ENCODE data around the gene HSD17B2.
"Not testable (repeated sequence)": the region's sequence is repeated elsewhere in the genome, so short reads cannot be mapped to it uniquely, and the experiment has no call there.

The HSD17B2 gene

DNA sequence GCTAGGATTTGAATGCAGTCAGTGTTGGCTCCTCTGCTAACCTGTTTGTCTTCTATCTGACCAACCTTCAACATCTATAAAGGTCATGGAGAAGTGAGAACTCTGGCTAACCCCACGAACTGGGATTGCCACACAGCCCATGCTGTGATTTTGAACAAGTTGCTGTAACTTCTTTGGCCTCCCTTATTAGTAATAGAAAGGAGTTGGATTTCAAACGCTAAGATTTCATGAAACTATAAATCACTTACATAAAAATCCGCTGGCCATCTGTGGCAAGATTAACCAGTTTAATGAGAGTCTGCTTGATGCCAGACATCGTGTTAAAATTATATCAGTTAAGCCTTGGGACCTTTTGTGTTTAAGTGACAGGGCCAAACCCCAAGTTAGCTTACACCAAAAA lies 53.4 kb downstream of the HSD17B2 start:
- H3K9me3 Mint-ChIP-seq, result no peaks in the 10 kb centered on the region
- H3K4me1 Mint-ChIP-seq (ENCODE audit: low read depth), result peaks cover under 1% of the 10 kb centered on the region
- peaks cover 23% of the 10 kb centered on the region for H3K27me3 Mint-ChIP-seq
- DNase-seq, result no peak
- H3K36me3 Mint-ChIP-seq (ENCODE audit: low read depth), result no peaks in the 10 kb centered on the region
- no peak overlapping the region for H3K4me3 Mint-ChIP-seq
- no peak overlapping the region for H3K27ac Mint-ChIP-seq

DNA sequence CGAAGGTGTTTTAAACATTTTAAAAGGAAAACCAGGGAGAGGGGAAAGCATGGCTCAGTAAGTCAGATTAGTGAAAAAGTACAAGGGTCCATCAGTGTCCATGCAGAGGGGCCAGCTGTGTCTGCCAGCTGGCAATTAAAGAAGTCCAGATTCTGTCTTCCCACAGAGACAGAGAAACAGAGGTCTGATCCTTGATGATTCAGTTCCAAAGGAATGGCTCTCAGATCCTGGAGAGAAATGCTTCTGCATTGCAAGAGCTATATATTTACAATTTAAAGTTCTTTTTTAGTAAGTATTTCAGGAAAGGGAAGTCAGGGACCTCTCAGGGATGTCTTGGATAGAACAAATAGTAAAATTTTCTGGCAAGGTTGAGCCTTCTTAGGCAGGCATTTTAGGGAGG lies 56.2 kb downstream of the HSD17B2 start:
- H3K4me1 Mint-ChIP-seq (ENCODE audit: low read depth), result peaks cover 8% of the 10 kb centered on the region
- no peak for DNase-seq
- H3K36me3 Mint-ChIP-seq (ENCODE audit: low read depth), result no peaks in the 10 kb centered on the region
- H3K4me3 Mint-ChIP-seq, result no peak overlapping the region
- no peaks in the 10 kb centered on the region for H3K9me3 Mint-ChIP-seq
- H3K27ac Mint-ChIP-seq, result no peak overlapping the region
- H3K27me3 Mint-ChIP-seq, result peaks cover 10% of the 10 kb centered on the region

DNA sequence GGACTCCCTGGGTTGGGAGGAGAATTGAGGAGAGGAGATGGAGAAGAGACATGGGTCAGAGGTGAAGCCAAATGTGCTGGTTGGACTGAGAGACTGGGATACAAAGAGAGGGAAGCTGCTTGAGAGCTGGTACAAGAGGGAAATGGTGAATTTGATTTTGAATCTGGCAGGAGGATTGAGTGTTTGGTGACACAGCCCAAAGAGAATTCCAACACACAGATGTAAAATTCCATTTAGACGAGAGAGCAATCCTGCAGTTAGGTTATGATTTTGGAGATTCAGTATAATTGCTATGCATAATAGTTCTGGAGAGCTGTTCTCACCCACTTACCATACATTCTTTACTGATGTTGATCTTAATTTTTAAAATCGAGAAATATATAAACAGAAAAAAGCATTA lies 57.7 kb downstream of the HSD17B2 start:
- Mint-ChIP-seq H3K27me3 (peaks cover 4% of the 10 kb centered on the region), H3K4me1 (ENCODE audit: low read depth) (peaks cover 8% of the 10 kb centered on the region), H3K36me3 (ENCODE audit: low read depth) (no peaks in the 10 kb centered on the region), H3K9me3 (no peaks in the 10 kb centered on the region), H3K4me3 (no peak overlapping the region), H3K27ac (no peak overlapping the region)
- DNase-seq, result no peak

DNA sequence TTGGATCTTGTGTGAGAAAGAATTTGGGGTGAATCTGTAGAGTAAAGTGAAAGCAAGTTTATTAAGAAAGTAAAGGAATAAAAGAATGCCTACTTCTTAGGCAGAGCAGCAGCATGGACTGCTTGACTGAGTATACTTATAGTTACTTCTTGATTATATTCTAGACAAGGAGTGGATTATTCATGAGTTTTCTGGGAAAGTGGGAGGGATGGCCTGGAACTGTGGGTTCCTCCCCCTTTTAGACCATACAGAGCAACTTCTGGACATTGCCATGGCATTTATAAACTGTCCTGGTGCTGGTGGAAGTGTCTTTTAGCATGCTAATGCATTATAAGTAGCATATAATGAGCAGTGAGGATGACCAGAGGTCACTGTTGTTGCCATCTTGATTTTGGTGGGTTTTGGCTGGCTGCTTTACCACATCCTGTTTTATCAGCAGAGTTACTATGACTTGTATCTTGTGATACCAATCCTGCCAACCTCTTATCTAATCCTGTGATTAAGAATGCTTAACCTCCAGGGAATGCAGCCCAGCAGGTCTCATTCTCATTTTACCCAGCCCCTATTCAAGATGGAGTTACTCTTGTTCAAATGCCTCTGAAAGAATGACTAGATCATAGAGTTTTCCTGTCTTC lies 58.7 kb downstream of the HSD17B2 start:
- peaks cover 8% of the 10 kb centered on the region for H3K4me1 Mint-ChIP-seq (ENCODE audit: low read depth)
- H3K27ac Mint-ChIP-seq, result no peak overlapping the region
- no peaks in the 10 kb centered on the region for H3K36me3 Mint-ChIP-seq (ENCODE audit: low read depth)
- H3K27me3 Mint-ChIP-seq, result peaks cover 4% of the 10 kb centered on the region
- DNase-seq, result no peak
- H3K4me3 Mint-ChIP-seq, result no peak overlapping the region
- no peaks in the 10 kb centered on the region for H3K9me3 Mint-ChIP-seq

DNA sequence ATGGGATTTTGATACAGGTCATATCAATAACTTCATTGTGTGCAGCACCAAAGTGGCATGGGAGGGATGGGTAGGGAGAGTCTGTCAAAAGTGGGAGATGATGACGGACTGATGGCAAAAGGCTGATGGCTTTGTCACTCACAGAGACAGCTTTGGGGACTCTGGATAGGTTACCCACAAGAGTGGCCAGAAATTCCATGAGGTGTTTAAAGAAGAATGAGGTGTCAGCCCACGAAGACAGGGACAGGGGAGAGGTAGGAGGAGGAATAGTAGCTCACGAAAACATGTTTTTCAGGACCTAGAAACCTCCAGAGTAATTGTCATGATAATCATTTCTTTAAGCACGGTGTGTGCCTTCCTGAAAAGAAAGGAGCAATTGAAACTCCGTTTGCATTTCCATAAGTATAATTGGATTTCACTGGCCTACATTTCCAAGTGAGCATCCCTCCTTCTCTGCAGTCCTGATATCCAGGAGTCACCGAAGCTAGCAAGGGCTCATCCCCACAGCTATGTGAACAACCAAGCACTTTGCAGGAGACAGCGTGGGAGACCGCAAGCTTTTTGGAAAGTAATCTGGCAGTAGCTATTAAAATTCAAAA lies 60.0 kb downstream of the HSD17B2 start:
- Mint-ChIP-seq H3K27ac (no peak overlapping the region), H3K27me3 (peaks cover 4% of the 10 kb centered on the region), H3K4me3 (no peak overlapping the region), H3K4me1 (ENCODE audit: low read depth) (peaks cover 8% of the 10 kb centered on the region), H3K9me3 (no peaks in the 10 kb centered on the region), H3K36me3 (ENCODE audit: low read depth) (no peaks in the 10 kb centered on the region)
- DNase-seq, result no peak

DNA sequence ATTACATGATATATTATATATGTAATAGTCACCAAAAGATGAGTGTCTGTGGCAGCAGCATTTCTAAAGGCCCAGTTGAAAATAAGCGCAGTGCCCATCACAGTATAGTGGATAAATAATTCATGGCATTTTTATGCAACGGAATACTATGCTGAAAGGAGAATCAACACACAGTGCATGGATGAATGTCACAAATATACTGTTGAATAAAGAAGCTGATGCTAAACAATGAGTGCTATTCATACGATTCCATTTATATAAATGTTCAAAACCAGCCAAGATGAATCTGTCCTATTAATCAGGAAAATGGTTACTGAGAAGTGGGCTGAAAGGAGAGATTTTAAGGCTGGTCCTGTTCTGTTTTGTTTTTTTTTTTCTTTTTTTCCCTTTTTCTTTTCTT lies 61.6 kb downstream of the HSD17B2 start:
- Mint-ChIP-seq H3K4me1 (ENCODE audit: low read depth) (peaks cover 8% of the 10 kb centered on the region), H3K27ac (no peak overlapping the region), H3K4me3 (no peak overlapping the region), H3K9me3 (no peaks in the 10 kb centered on the region), H3K36me3 (ENCODE audit: low read depth) (no peaks in the 10 kb centered on the region), H3K27me3 (peaks cover 4% of the 10 kb centered on the region)
- no peak for DNase-seq

DNA sequence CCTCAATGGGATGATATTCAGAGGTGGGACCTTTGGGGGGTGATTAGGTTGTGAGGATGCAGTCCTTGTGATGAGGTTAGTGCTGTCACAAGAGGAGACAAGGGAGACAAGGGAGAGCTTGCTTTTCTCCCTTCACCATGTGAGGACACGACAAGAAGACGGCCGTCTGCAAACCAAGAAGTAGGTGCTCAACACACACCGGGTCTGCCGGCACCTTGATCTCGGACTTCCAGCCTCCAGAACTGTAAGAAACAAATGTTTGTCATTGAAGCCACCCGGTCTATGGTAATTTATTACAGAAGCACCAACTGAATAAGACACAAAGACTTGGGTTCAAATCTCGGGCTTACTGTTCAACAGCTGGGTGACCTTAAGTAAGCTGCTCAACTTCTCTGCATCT lies 70.1 kb downstream of the HSD17B2 start:
- no peaks in the 10 kb centered on the region for H3K9me3 Mint-ChIP-seq
- no peaks in the 10 kb centered on the region for H3K27me3 Mint-ChIP-seq
- no peak overlapping the region for H3K4me3 Mint-ChIP-seq

DNA sequence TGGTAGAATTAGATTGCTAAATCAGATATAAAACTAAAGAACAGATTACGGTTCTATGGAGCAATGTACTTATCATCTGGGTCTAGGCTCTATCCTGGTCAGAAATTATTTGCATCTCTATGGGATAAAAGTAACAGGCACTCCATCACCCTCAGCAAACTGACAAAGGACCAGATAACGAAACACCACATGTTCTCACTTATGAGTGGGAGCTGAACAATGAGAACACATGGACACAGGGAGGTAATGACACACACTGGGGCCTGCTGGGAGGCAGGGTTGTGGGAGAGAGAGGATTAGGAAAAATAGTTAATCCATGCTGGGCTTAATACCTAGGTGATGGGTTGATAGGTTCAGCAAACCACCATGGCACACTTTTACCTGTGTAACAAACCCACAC lies 73.0 kb downstream of the HSD17B2 start:
- Mint-ChIP-seq H3K9me3 (no peaks in the 10 kb centered on the region), H3K27ac (no peak overlapping the region), H3K27me3 (no peaks in the 10 kb centered on the region), H3K4me3 (no peak overlapping the region), H3K36me3 (ENCODE audit: low read depth) (no peaks in the 10 kb centered on the region), H3K4me1 (ENCODE audit: low read depth) (peaks cover 9% of the 10 kb centered on the region)
- no peak for DNase-seq

More for the DNA sequence above, 70.1 kb downstream of the HSD17B2 start:
- Mint-ChIP-seq H3K36me3 (ENCODE audit: low read depth) (no peaks in the 10 kb centered on the region), H3K27ac (no peak overlapping the region), H3K4me1 (ENCODE audit: low read depth) (peaks cover 9% of the 10 kb centered on the region)
- DNase-seq, result no peak

DNA sequence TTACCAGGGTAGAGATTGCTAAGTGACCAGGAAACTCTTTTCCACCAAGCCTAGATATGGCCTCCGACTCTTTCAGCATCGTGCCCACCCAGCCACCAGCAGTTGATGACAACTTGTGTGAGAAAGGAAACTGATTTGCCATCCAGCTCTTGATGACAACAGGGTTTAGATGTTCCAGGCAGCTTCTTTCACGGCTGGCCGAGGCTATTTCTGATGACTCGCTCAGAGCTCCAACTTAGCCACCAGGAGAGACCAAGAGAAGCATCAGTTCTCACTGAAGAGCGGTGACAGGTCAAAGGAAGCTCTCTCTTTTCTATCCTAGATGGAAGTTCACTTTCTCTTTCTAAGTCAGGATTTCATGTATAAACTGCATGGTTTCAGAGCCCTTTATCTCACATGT lies 73.7 kb downstream of the HSD17B2 start:
- H3K9me3 Mint-ChIP-seq, result no peaks in the 10 kb centered on the region

DNA sequence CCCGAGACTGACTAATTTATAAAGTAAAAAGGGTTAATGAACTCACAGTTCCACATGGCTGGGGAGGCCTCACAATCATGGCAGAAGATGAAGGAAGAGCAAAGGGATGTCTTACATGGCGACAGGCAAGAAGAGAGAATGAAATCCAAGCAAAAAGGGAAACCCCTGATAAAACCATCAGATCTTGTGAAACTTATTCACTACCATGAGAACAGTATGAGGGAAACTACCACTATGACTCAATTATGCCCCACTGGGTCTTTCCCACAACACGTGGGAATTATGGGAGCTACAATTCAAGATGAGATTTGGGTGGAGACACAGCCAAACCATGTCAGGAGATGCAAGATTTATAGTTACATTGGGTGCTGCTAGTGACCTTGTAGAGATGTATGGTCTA lies 74.2 kb downstream of the HSD17B2 start:
- not testable (repeated sequence) for H3K4me1 Mint-ChIP-seq (ENCODE audit: low read depth); H3K27ac Mint-ChIP-seq; H3K9me3 Mint-ChIP-seq; DNase-seq; H3K27me3 Mint-ChIP-seq; H3K36me3 Mint-ChIP-seq (ENCODE audit: low read depth); H3K4me3 Mint-ChIP-seq

More for the DNA sequence above, 73.7 kb downstream of the HSD17B2 start:
- DNase-seq, result no peak
- Mint-ChIP-seq H3K36me3 (ENCODE audit: low read depth) (no peaks in the 10 kb centered on the region), H3K27ac (no peak overlapping the region), H3K4me1 (ENCODE audit: low read depth) (peaks cover 9% of the 10 kb centered on the region), H3K4me3 (no peak overlapping the region), H3K27me3 (no peaks in the 10 kb centered on the region)

DNA sequence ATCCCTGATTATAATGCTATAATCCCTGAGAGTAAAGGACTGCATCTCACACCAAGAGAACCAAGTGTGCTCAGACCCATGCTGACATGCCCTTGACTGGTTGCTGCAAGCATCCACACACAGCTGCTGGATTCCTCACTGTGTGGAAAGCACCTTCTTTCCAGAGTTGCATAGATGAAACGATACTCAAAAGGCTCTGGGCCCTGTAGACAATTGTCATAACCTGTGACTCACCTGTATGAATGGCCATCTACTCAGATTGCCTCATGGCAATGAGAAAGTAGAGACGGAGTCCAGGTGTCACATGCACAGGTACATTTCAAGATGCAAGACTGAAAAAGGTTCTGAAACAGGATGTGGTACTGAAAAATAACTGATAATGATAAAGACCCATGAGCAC lies 76.9 kb downstream of the HSD17B2 start:
- Mint-ChIP-seq H3K4me3 (no peak overlapping the region), H3K27me3 (no peaks in the 10 kb centered on the region), H3K27ac (no peak overlapping the region), H3K9me3 (no peaks in the 10 kb centered on the region), H3K36me3 (ENCODE audit: low read depth) (no peaks in the 10 kb centered on the region), H3K4me1 (ENCODE audit: low read depth) (peaks cover 8% of the 10 kb centered on the region)
- no peak for DNase-seq

DNA sequence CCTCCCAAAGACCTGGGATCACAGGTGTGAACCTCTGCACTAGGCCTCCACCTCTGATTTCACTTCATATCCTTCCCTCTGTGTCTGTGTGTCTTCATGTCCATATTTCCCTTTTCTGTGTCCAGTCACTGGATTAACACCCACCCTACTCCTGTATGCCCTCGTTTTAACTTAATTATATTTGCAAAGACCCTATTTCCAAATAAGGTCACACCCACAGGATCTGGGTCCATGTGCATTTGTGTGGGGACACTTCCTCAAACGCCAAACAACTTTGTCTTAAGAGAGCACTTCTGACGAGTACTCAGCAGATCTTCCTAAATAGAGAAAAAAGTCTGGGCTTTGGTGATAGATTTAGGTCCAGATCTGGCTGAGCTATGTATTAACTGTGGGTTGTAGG lies 78.7 kb downstream of the HSD17B2 start:
- no peak for DNase-seq
- Mint-ChIP-seq H3K4me1 (ENCODE audit: low read depth) (peaks cover 8% of the 10 kb centered on the region), H3K27me3 (no peaks in the 10 kb centered on the region), H3K27ac (no peak overlapping the region), H3K9me3 (no peaks in the 10 kb centered on the region), H3K4me3 (no peak overlapping the region), H3K36me3 (ENCODE audit: low read depth) (no peaks in the 10 kb centered on the region)

DNA sequence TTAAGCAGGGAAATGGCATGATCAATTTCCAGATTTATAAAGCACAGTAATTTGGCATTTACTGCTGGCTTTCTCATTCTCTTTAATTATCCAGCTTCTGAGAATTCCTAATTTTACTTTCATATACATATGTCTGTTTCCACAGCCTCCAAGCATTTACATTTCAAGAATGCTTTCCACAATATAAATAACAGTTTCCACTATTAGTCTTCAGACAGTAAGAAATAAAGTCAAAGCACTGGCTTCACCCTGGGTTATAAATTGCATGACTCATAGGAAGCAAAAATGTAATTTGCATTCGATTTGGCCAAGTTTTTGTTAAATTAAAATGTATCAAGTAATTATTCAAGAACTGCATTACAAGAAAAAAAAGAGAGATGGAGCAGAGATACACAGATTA lies 81.5 kb downstream of the HSD17B2 start:
- Mint-ChIP-seq H3K4me1 (ENCODE audit: low read depth) (no peaks in the 10 kb centered on the region), H3K27ac (no peak overlapping the region), H3K9me3 (no peaks in the 10 kb centered on the region), H3K27me3 (no peaks in the 10 kb centered on the region), H3K36me3 (ENCODE audit: low read depth) (no peaks in the 10 kb centered on the region), H3K4me3 (no peak overlapping the region)
- DNase-seq, result no peak

DNA sequence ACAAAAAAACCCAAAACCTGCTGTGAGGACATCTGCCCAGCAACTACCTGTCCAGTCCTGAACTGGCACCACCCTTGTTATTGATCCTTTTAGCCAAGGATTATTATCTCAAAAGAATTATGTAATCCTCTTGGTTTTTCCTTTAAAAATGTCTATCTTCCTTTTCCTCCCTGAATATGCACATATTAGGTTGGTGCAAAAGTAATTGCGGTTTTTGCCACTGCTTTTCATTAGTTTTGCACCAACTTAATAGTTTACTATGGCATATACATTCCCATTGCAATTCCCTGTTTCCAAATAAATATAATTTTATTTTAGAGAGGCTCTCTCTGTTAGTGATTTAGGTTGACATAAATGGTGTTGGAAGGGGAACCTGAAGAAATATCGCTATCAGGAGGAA lies 83.7 kb downstream of the HSD17B2 start:
- Mint-ChIP-seq H3K36me3 (ENCODE audit: low read depth) (no peaks in the 10 kb centered on the region), H3K27ac (no peak overlapping the region), H3K4me1 (ENCODE audit: low read depth) (no peaks in the 10 kb centered on the region), H3K9me3 (no peaks in the 10 kb centered on the region), H3K27me3 (no peaks in the 10 kb centered on the region), H3K4me3 (no peak overlapping the region)
- DNase-seq, result no peak

DNA sequence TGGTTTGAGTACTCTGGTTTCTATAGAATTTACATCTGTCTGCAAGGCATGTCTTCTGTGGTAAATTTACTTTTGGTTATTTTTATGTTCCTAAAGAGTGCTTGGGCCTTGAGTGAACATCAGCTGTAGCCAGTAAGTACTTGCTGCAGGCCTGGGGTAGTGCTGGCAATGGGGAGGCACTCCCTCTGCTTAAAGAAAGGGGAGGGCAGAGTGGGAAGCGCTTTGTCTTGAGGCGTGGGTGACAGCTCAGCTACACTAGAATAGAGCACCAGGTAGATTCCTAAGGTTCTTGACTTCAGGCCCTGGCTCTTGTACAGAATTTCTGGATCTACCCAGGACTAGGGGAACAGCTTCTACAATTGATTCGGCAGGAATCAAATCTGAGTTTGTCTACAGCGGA lies 84.4 kb downstream of the HSD17B2 start:
- H3K9me3 Mint-ChIP-seq, result no peaks in the 10 kb centered on the region
- no peak overlapping the region for H3K4me3 Mint-ChIP-seq
- no peak overlapping the region for H3K27ac Mint-ChIP-seq
- no peaks in the 10 kb centered on the region for H3K4me1 Mint-ChIP-seq (ENCODE audit: low read depth)
- no peak for DNase-seq
- H3K36me3 Mint-ChIP-seq (ENCODE audit: low read depth), result no peaks in the 10 kb centered on the region
- H3K27me3 Mint-ChIP-seq, result no peaks in the 10 kb centered on the region

DNA sequence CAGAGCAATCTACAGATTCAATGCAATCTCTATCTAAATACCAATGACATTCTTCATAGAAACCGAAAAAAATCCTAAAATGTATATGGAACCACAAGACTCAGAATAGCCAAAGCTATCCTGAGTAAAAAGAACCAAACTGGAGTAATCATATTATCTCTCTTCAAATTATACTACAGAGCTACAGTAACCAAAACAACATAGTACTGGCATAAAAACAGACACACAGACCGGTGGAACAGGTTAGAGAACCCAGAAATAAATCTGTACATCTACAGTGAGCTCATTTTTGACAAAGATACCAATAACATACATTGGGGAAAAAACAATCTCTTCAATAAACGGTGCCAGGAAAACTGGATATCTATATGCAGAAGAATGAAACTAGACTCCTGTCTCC lies 89.6 kb downstream of the HSD17B2 start:
- Mint-ChIP-seq H3K27ac (no peak overlapping the region), H3K27me3 (no peaks in the 10 kb centered on the region)

More for the DNA sequence above, 89.6 kb downstream of the HSD17B2 start:
- Mint-ChIP-seq H3K4me1 (ENCODE audit: low read depth) (no peaks in the 10 kb centered on the region), H3K4me3 (no peak overlapping the region), H3K36me3 (ENCODE audit: low read depth) (no peaks in the 10 kb centered on the region), H3K9me3 (peaks cover 14% of the 10 kb centered on the region)
- no peak for DNase-seq
